H9 (cell line): ENCODE measurements around the gene ZFR2. TPM values are rescaled to one million over a fixed set of nuclear protein-coding genes. Genes with fewer than 3 reads are reported as not detected.

Experiments
- DNase-seq: peaks from one replicate; pipeline ENCODE4 v3.0.0-alpha.2; 2017
- H2AFZ ChIP-seq: one replicate; pipeline ENCODE4 v1.6.1; 2013; ENCODE audit warnings: mild to moderate bottlenecking, low read length, control low read depth, moderate library complexity
- H2AK5ac ChIP-seq: 2 replicates; pipeline ENCODE4 v1.6.1; 2013; ENCODE audit warnings: low read length, control low read depth, mixed read lengths; ENCODE audit not compliant: insufficient read length
- H2BK120ac ChIP-seq: one replicate; pipeline ENCODE4 v1.6.1; 2013; ENCODE audit warnings: low read depth, mild to moderate bottlenecking, low read length, control low read depth, inconsistent platforms; ENCODE audit not compliant: poor library complexity, severe bottlenecking
- H2BK12ac ChIP-seq: 2 replicates; pipeline ENCODE4 v1.6.1; 2013; ENCODE audit warnings: low read length, control low read depth, mixed read lengths, low read depth; ENCODE audit not compliant: insufficient read length
- H2BK15ac ChIP-seq: 2 replicates; pipeline ENCODE4 v1.6.1; 2013; ENCODE audit warnings: low read depth, low read length, control low read depth
- H2BK20ac ChIP-seq: one replicate; pipeline ENCODE4 v1.6.1; 2013; ENCODE audit warnings: low read depth, mild to moderate bottlenecking, low read length, control low read depth, inconsistent platforms; ENCODE audit not compliant: poor library complexity, severe bottlenecking
- H2BK5ac ChIP-seq: 2 replicates; pipeline ENCODE4 v1.6.1; 2013; ENCODE audit warnings: low read length, control low read depth, mixed read lengths; ENCODE audit not compliant: insufficient read length
- H3K14ac ChIP-seq: 2 replicates; pipeline ENCODE4 v1.6.1; 2013; ENCODE audit warnings: low read length, control low read depth; ENCODE audit not compliant: insufficient read depth
- H3K18ac ChIP-seq: 2 replicates; pipeline ENCODE4 v1.6.1; 2013; ENCODE audit warnings: low read depth, mild to moderate bottlenecking, mixed read lengths, low read length, control low read depth; ENCODE audit not compliant: insufficient read length
- H3K23ac ChIP-seq: 2 replicates; pipeline ENCODE4 v1.6.1; 2013; ENCODE audit warnings: low read length, control low read depth, mixed read lengths, low read depth; ENCODE audit not compliant: insufficient read length
- H3K23me2 ChIP-seq: 2 replicates; pipeline ENCODE4 v1.6.1; 2013; ENCODE audit warnings: low read depth, mild to moderate bottlenecking, mixed read lengths, low read length, control low read depth; ENCODE audit not compliant: insufficient read length, poor library complexity, severe bottlenecking
- H3K27ac ChIP-seq: 2 replicates; pipeline ENCODE4 v1.5.1; 2013; ENCODE audit warnings: low read length, control low read depth, mixed read lengths, low read depth; ENCODE audit not compliant: insufficient read length
- H3K27me3 ChIP-seq: 2 replicates; pipeline ENCODE4 v1.6.1; 2013; ENCODE audit warnings: low read length, control low read depth, inconsistent platforms; ENCODE audit not compliant: insufficient read depth
- H3K4ac ChIP-seq: 2 replicates; pipeline ENCODE4 v1.6.1; 2013; ENCODE audit warnings: low read depth, mild to moderate bottlenecking, control low read depth, inconsistent platforms, low read length, moderate library complexity
- H3K4me1 ChIP-seq: 2 replicates; pipeline ENCODE4 v1.6.1; 2013; ENCODE audit warnings: low read length, control low read depth, inconsistent platforms; ENCODE audit not compliant: insufficient read depth
- H3K4me2 ChIP-seq: 2 replicates; pipeline ENCODE4 v1.6.1; 2013; ENCODE audit warnings: low read length, control low read depth, mixed read lengths; ENCODE audit not compliant: insufficient read length, insufficient read depth
- H3K56ac ChIP-seq: 2 replicates; pipeline ENCODE4 v1.6.1; 2013; ENCODE audit warnings: low read depth, mild to moderate bottlenecking, mixed read lengths, low read length, control low read depth; ENCODE audit not compliant: insufficient read length
- H3K79me1 ChIP-seq: 2 replicates; pipeline ENCODE4 v1.6.1; 2013; ENCODE audit warnings: low read depth, mild to moderate bottlenecking, moderate library complexity, low read length, control low read depth, inconsistent platforms; ENCODE audit not compliant: insufficient read depth, poor library complexity, severe bottlenecking
- H3K79me2 ChIP-seq: 2 replicates; pipeline ENCODE4 v1.6.1; 2013; ENCODE audit warnings: low read length, control low read depth, inconsistent platforms; ENCODE audit not compliant: insufficient read depth
- H3K9ac ChIP-seq: 2 replicates; pipeline ENCODE4 v1.6.1; 2013; ENCODE audit warnings: low read length, control low read depth, mixed read lengths; ENCODE audit not compliant: insufficient read length; ENCODE audit errors: extremely low read depth
- H3K9me3 ChIP-seq: one replicate; pipeline ENCODE4 v1.6.1; 2013; ENCODE audit warnings: low read depth, low read length, inconsistent platforms; ENCODE audit not compliant: control insufficient read depth
- H3T11ph ChIP-seq: one replicate; pipeline ENCODE4 v1.6.1; 2013; ENCODE audit warnings: mild to moderate bottlenecking, low read length, control low read depth, inconsistent platforms
- H4K20me1 ChIP-seq: one replicate; pipeline ENCODE4 v1.6.1; 2013; ENCODE audit not compliant: control insufficient read depth, insufficient read length, insufficient read depth
- H4K5ac ChIP-seq: 2 replicates; pipeline ENCODE4 v1.6.1; 2013; ENCODE audit warnings: low read depth, mild to moderate bottlenecking, mixed read lengths, low read length, control low read depth; ENCODE audit not compliant: insufficient read length
- H4K8ac ChIP-seq: replicated peaks from 2 replicates; pipeline ENCODE4 v1.6.1; 2013; ENCODE audit warnings: low read length, control low read depth, mixed read lengths, low read depth; ENCODE audit not compliant: insufficient read length
- H4K91ac ChIP-seq: 2 replicates; pipeline ENCODE4 v1.6.1; 2013; ENCODE audit warnings: low read depth, mild to moderate bottlenecking, moderate library complexity, mixed read lengths, low read length, control low read depth; ENCODE audit not compliant: insufficient read length
- H3K27ac Mint-ChIP-seq, 3 experiments: 2 replicates in 2 of 3; 3 replicates in 1 of 3; pipeline ENCODE4 v1.8.0; 2020 to 2021; ENCODE audit warnings: mixed read lengths in 3 of 3, mild to moderate bottlenecking in 1 of 3, moderate library complexity in 1 of 3
- H3K27me3 Mint-ChIP-seq: 2 replicates; pipeline ENCODE4 v1.8.0; 2021; ENCODE audit warnings: low read depth, mild to moderate bottlenecking, moderate library complexity, mixed read lengths
- H3K36me3 Mint-ChIP-seq, 3 experiments: 2 replicates in 2 of 3; 3 replicates in 1 of 3; pipeline ENCODE4 v1.8.0; 2020 to 2021; ENCODE audit warnings: low read depth in 3 of 3, mixed read lengths in 3 of 3; ENCODE audit not compliant: insufficient read depth in 1 of 3
- H3K4me1 Mint-ChIP-seq, 2 experiments: 2 replicates each; pipeline ENCODE4 v1.8.0; 2020; ENCODE audit warnings: mixed read lengths in 2 of 2
- H3K4me3 Mint-ChIP-seq, 2 experiments: 2 replicates in 1 of 2; 3 replicates in 1 of 2; pipeline ENCODE4 v1.8.0; 2020 to 2021; ENCODE audit warnings: mild to moderate bottlenecking in 2 of 2, mixed read lengths in 2 of 2, moderate library complexity in 1 of 2
- H3K9me3 Mint-ChIP-seq, 2 experiments: 2 replicates in 1 of 2; 3 replicates in 1 of 2; pipeline ENCODE4 v1.8.0; 2020; ENCODE audit warnings: mild to moderate bottlenecking in 2 of 2, mixed read lengths in 2 of 2, moderate library complexity in 1 of 2
- WGBS: extraction: QIAGEN DNeasy Blood & Tissue Kit; methylation state at CpG from one replicate; pipeline ENCODE4 v1.1.7; 2013; ENCODE audit warnings: missing lambda C conversion rate, low lambda C conversion rate, mixed read lengths; ENCODE audit not compliant: insufficient read length; ENCODE audit errors: extremely low coverage; 5-methylcytosine and 5-hydroxymethylcytosine counted together
- total RNA-seq: library from RNA; stranded (reverse); gene quantifications from 2 replicates; pipeline ENCODE4 v1.2.1, GENCODE V29; 2021
- TF ChIP-seq, protein P1 (sequence below): fragments of 200-600 bp; sonication (generic); conservative IDR thresholded peaks from 3 replicates; pipeline ENCODE4 v1.8.0; 2021; ENCODE audit warnings: antibody characterized with exemption, mild to moderate bottlenecking

Gene ZFR2
- total RNA-seq, 1 experiment from 2014 or later = 18.3 TPM

DNA sequence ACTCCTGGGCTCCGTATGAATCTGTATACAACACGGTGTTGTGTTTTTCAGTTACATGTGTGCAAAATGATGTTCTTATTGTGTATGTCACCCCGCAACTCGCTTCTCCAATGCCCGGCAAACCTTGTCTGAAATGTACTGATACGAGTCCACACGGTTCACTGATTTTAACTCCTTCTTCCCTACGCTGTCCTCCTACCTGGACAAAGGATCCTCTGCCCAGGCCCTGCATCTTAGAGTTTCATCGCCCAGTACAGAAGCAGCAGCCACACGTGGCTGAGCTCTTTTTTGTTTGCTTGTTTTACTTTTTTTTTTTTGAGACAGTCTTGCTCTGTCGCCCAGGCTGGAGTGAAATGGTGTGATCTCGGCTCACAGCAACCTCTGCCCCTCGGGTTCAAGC, 28.9 kb downstream of the ZFR2 start:
- Histone ChIP-seq H3K9me3 (no peaks in the 10 kb centered on the region), H3K79me1 (no peaks in the 10 kb centered on the region), H4K91ac (no peak overlapping the region), H2BK120ac (no peak overlapping the region), H3K4ac (no peak overlapping the region), H3T11ph (no peak overlapping the region), H3K56ac (no peak overlapping the region), H4K8ac (no peak overlapping the region), H3K23ac (no peak overlapping the region), H3K27ac (no peak overlapping the region), H2BK12ac (no peak overlapping the region), H2BK5ac (no peak overlapping the region), H2BK20ac (no peak overlapping the region), H3K4me1 (no peaks in the 10 kb centered on the region; the same call in 1 of the 2 replicates), H2BK15ac (no peak overlapping the region), H3K4me2 (no peak overlapping the region), H2AFZ (no peak overlapping the region), H3K14ac (no peak overlapping the region), H4K5ac (no peak overlapping the region), H3K27me3 (no peaks in the 10 kb centered on the region), H3K79me2 (no peaks in the 10 kb centered on the region), H4K20me1 (no peaks in the 10 kb centered on the region), H3K23me2 (no peaks in the 10 kb centered on the region), H3K18ac (no peak overlapping the region), H3K9ac (no peak overlapping the region), H2AK5ac (no peak overlapping the region)
- no peak for DNase-seq
- Mint-ChIP-seq H3K4me1 (no peaks in the 10 kb centered on the region), H3K27me3 (peaks cover 13% of the 10 kb centered on the region), H3K36me3 (peaks cover 0 to 4% (median 4%) of the 10 kb centered on the region in 3 experiments; a peak in 3 of 7 replicates), H3K9me3 (peaks cover 13 to 14% of the 10 kb centered on the region in 2 experiments; a peak in 4 of 5 replicates), H3K4me3 (no peak overlapping the region), H3K27ac (no peak overlapping the region; a peak in 1 of 7 replicates)
- no CpG with 5 or more reads among the region's 13 CpGs for WGBS
- TF ChIP-seq, protein P1, sequence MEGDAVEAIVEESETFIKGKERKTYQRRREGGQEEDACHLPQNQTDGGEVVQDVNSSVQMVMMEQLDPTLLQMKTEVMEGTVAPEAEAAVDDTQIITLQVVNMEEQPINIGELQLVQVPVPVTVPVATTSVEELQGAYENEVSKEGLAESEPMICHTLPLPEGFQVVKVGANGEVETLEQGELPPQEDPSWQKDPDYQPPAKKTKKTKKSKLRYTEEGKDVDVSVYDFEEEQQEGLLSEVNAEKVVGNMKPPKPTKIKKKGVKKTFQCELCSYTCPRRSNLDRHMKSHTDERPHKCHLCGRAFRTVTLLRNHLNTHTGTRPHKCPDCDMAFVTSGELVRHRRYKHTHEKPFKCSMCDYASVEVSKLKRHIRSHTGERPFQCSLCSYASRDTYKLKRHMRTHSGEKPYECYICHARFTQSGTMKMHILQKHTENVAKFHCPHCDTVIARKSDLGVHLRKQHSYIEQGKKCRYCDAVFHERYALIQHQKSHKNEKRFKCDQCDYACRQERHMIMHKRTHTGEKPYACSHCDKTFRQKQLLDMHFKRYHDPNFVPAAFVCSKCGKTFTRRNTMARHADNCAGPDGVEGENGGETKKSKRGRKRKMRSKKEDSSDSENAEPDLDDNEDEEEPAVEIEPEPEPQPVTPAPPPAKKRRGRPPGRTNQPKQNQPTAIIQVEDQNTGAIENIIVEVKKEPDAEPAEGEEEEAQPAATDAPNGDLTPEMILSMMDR = no peak
